Fibroblast of mammary gland (primary cell): ENCODE results near the gene PODXL2.
"Not testable (repeated sequence)": the region's sequence is repeated elsewhere in the genome, so short reads cannot be mapped to it uniquely, and the experiment has no call there.

Experiments used
- DNase-seq: peaks from one replicate; pipeline ENCODE4 v3.0.0-alpha.2; 2010; ENCODE audit warnings: low read depth
- H3K4me3 ChIP-seq: 2 replicates; pipeline ENCODE4 v1.5.1; 2011; ENCODE audit warnings: low read depth, mild to moderate bottlenecking, low read length, moderate library complexity; ENCODE audit not compliant: control insufficient read depth
- TF ChIP-seq, protein P1 (sequence below): conservative IDR thresholded peaks from 2 replicates; pipeline ENCODE4 v1.5.1; 2011; ENCODE audit warnings: low read depth, low read length, inconsistent platforms; ENCODE audit not compliant: control insufficient read depth, insufficient read depth

Gene PODXL2

DNA sequence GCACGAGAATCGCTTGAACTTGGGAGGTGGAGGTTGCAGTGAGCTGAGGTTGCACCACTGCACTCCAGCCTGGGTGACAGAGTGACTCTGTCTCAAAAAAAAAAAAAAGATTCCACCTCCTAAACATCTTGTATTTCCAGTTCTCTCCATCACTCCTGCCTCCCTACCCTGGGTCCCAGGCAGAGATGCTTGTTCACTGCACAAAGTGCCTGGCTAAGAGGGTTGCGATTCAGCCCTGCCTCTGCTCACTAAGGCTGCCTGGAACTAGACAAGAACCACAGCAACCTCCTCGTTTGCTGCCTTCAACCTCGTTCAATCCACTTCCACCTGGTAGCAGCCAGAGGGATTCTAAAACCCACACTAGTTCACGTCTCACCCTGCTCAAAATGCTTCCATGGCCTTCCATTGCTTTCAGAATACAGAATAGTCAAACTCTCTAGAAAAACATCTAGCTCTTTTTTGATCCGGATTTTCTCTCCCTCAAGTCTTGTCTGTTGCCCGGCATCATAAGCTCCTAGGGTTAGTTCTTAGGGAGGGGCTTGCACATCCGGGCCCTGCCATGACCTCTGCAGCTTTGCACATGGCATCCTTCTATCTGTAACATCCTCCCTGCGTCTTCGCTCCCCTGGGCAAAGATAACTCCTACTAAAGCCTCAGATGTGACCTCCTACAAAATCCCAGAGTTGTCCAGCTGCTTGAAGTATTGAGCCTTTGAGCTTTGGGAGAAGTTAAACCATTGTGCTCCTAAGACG, 31.8 kb upstream of the PODXL2 start:
- TF ChIP-seq, protein P1, sequence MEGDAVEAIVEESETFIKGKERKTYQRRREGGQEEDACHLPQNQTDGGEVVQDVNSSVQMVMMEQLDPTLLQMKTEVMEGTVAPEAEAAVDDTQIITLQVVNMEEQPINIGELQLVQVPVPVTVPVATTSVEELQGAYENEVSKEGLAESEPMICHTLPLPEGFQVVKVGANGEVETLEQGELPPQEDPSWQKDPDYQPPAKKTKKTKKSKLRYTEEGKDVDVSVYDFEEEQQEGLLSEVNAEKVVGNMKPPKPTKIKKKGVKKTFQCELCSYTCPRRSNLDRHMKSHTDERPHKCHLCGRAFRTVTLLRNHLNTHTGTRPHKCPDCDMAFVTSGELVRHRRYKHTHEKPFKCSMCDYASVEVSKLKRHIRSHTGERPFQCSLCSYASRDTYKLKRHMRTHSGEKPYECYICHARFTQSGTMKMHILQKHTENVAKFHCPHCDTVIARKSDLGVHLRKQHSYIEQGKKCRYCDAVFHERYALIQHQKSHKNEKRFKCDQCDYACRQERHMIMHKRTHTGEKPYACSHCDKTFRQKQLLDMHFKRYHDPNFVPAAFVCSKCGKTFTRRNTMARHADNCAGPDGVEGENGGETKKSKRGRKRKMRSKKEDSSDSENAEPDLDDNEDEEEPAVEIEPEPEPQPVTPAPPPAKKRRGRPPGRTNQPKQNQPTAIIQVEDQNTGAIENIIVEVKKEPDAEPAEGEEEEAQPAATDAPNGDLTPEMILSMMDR = no peak
- no peak for DNase-seq
- no peak overlapping the region for H3K4me3 ChIP-seq

- peak; percentile 2 for DNase-seq
- peak overlapping the region; percentile 67 for H3K4me3 ChIP-seq
- TF ChIP-seq, protein P1 = no peak
These were observed 30.0 kb upstream of the PODXL2 start for GRCh38 chr3:127598841-127599570.

- TF ChIP-seq, protein P1 = no peak
- DNase-seq = no peak
- no peak overlapping the region for H3K4me3 ChIP-seq
These were observed 28.1 kb upstream of the PODXL2 start for GRCh38 chr3:127600749-127601456.

DNA sequence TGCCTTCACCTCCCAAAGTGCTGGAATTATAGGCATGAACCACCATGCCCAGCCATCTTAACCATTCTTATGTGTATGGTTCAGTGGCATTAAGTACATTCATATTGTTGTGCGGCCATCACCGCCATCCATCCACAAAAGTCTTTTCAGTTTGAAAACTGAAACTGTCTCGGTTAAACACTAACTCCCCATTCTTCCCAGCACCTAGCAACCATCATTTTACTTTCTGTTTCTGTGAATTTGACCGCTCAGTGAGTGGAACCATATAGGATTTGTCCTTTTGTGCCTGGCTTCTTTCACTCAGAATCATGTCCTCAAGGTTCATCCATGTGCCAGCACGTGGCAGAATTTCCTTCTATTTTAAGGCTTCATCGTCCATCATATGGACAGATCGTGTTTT, 24.9 kb upstream of the PODXL2 start:
- H3K4me3 ChIP-seq = no peak overlapping the region
- TF ChIP-seq, protein P1 = no peak
- no peak for DNase-seq

DNA sequence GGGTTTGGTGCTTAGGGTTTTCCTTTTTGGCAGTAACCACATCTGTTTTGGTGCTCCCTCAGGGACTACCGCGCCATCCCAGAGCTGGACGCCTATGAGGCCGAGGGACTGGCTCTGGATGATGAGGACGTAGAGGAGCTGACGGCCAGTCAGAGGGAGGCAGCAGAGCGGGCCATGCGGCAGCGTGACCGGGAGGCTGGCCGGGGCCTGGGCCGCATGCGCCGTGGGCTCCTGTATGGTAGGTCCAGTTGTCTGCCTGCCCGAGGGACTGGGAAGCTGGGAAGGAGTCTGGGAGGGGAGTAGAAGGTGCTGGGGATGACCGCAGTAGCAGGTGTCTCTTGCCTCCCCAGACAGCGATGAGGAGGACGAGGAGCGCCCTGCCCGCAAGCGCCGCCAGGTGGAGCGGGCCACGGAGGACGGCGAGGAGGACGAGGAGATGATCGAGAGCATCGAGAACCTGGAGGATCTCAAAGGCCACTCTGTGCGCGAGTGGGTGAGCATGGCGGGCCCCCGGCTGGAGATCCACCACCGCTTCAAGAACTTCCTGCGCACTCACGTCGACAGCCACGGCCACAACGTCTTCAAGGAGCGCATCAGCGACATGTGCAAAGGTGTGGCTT, 24.3 kb upstream of the PODXL2 start:
- H3K4me3 ChIP-seq = no peak overlapping the region
- TF ChIP-seq, protein P1 = no peak
- DNase-seq = no peak

- not testable (repeated sequence) for DNase-seq, H3K4me3 ChIP-seq
These were observed 23.4 kb upstream of the PODXL2 start for GRCh38 chr3:127605547-127605946.
